BLaER1 treated with 17β-estradiol and CSF1 and Interleukin-3, amounts not matched to agents 10 nM and 100 nM (cell line): Measurements from ENCODE around the gene TMEM80.
"Not testable (repeated sequence)": the region's sequence is repeated elsewhere in the genome, so short reads cannot be mapped to it uniquely, and the experiment has no call there.

Source experiments
- H3K27ac ChIP-seq, 11 experiments: shearing (Covaris generic); formaldehyde crosslinking; 2 replicates each; pipeline ENCODE4 v1.8.1; 2022
- H3K27me3 ChIP-seq, 11 experiments: shearing (Covaris generic); formaldehyde crosslinking; 2 replicates each; pipeline ENCODE4 v1.8.1; 2022
- H3K36me3 ChIP-seq, 11 experiments: shearing (Covaris generic); formaldehyde crosslinking; 2 replicates each; pipeline ENCODE4 v1.8.1; 2022
- H3K4me1 ChIP-seq, 10 experiments: shearing (Covaris generic); formaldehyde crosslinking; 2 replicates each; pipeline ENCODE4 v1.8.1; 2022
- H3K4me2 ChIP-seq, 11 experiments: shearing (Covaris generic); formaldehyde crosslinking; 2 replicates each; pipeline ENCODE4 v1.8.1; 2022
- H3K4me3 ChIP-seq, 10 experiments: shearing (Covaris generic); formaldehyde crosslinking; 2 replicates each; pipeline ENCODE4 v1.8.1; 2022
- H3K9ac ChIP-seq, 11 experiments: shearing (Covaris generic); formaldehyde crosslinking; 2 replicates each; pipeline ENCODE4 v1.8.1; 2022
- H3K9me3 ChIP-seq, 11 experiments: shearing (Covaris generic); formaldehyde crosslinking; replicated peaks in 1 of 11; 2 replicates each; pipeline ENCODE4 v1.8.1; 2022
- H4K20me1 ChIP-seq, 11 experiments: shearing (Covaris generic); formaldehyde crosslinking; 2 replicates each; pipeline ENCODE4 v1.8.1; 2022
- Cebpa-rat ChIP-seq, 11 experiments: shearing (Covaris generic); IDR thresholded peaks; 2 replicates each; pipeline ENCODE4 v1.8.1; 2022

Gene TMEM80

DNA sequence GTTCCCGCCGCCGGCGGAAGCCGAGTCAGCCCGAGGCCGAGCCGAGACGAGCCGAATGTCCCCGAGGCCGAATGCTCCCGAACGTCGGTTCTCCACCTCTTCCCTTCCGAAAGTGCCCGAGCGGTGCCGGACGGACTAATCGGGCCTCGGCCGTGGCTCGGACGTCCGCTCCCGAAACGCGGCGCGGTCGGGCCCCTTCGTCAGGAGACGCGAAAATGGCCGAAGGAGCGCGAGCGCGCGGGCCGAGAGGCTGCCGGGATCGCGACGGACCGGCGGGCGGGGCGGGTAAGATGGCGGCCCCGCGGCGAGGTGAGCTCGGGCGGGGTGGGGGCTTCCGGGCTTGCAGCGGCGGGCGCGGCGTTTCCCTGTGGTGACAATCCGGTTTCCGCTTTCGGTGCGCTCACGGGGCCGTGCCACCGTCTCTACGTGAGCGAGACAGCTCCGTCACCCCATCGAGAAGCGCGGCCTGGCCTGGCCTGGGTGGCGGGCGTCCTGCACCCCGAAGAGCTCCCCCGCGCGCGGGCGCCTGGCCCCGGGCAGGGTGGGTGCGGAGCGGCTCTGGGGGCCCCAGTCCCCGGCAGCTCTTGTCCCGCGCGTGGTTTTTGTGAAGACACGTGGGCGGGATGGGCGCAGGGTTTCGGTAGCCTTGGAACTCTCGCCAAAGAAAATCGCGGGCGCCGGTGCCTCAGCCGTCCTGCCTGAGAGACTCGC, at the start of gene TMEM80:
TMEM80 (plus strand) TSS at position 279 of the 711 bp plus-strand sequence; CDS start at position 291, 12 bp downstream.
- H3K27ac ChIP-seq: peak within 1 kb of the TSS; percentile 97 to 100 (median 100)
- peaks cover 24 to 66% (median 38%) of the 10 kb centered on the region in 11 experiments for H4K20me1 ChIP-seq
- TF ChIP-seq Cebpa-rat (IDR thresholded peaks at IDR 0.05): no peak
- peak within 1 kb of the TSS; percentile 95 to 100 (median 99) for H3K9ac ChIP-seq
- no peaks in the 10 kb centered on the region for H3K27me3 ChIP-seq
- H3K4me2 ChIP-seq: peak within 1 kb of the TSS; percentile 98 to 100 (median 100)
- no peaks in the 10 kb centered on the region for H3K9me3 ChIP-seq
- H3K36me3 ChIP-seq: peaks cover under 1 to 28% (median 10%) of the 10 kb centered on the region in 11 experiments; a peak in 15 of 22 replicates
- peaks cover 75 to 86% (median 82%) of the 10 kb centered on the region in 10 experiments for H3K4me1 ChIP-seq
- peak within 1 kb of the TSS; percentile 70 to 94 (median 88) for H3K4me3 ChIP-seq

DNA sequence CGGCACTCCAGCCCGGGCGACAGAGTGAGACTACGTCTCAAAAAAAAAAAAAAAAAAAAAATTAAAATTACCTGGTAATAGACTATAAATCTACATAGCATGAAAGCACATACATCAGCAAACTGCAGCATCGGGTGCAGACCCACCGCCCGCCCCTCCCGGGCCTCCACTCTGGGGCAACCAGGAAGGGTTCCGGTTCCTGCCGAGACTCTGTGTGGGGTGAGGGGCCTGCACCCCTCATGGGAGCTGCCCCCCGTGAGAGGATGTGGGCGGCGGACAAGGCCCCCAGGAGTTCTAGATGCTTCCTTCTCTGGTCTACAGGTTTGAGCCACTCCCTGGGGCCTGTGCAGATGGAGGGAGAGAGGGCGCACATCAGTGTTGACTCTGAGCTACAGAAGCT, 49.4 kb upstream of the TMEM80 start:
- no peaks in the 10 kb centered on the region for H3K9me3 ChIP-seq
- H4K20me1 ChIP-seq: peaks cover 14 to 70% (median 48%) of the 10 kb centered on the region in 11 experiments
- H3K27me3 ChIP-seq: peaks cover 0 to 9% (median 7%) of the 10 kb centered on the region in 11 experiments; a peak in 19 of 22 replicates
- peak overlapping the region; percentile 47 to 89 (median 67) for H3K4me2 ChIP-seq
- peaks cover 18 to 35% (median 32%) of the 10 kb centered on the region in 10 experiments for H3K4me1 ChIP-seq
- peaks cover 42 to 86% (median 66%) of the 10 kb centered on the region in 11 experiments for H3K36me3 ChIP-seq
- H3K9ac ChIP-seq: peak overlapping the region in 5 of 11 experiments; percentile 25 to 42 (median 33); a peak in 3 of 22 replicates
- H3K4me3 ChIP-seq: no peak overlapping the region
- H3K27ac ChIP-seq: 0 out of 22 replicates have a peak overlapping the region, but pooled peaks of 1 of the 11 experiments have one; percentile 17
- TF ChIP-seq Cebpa-rat (IDR thresholded peaks at IDR 0.05): no peak

DNA sequence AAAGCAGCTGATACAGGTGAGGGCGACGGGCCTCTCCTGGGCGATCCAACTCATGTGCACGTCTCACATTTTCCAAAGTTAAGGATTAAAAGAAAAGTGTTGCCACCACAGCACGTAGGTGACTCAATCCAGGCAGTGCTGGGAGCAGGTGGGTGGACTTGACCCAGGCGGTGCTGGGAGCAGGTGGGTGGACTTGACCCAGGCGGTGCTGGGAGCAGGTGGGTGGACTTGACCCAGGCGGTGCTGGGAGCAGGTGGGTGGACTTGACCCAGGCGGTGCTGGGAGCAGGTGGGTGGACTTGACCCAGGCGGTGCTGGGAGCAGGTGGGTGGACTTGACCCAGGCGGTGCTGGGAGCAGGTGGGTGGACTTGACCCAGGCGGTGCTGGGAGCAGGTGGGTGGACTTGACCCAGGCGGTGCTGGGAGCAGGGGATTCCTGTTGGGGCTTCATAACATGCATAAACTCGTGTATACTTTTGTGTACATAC, 47.9 kb upstream of the TMEM80 start:
- Histone ChIP-seq H3K36me3 (peaks cover 50 to 87% (median 67%) of the 10 kb centered on the region in 11 experiments), H3K4me1 (peaks cover 17 to 24% (median 22%) of the 10 kb centered on the region in 10 experiments), H4K20me1 (peaks cover 0 to 55% (median 33%) of the 10 kb centered on the region in 11 experiments; a peak in 19 of 22 replicates)
- not testable (repeated sequence) for H3K4me2 ChIP-seq, H3K4me3 ChIP-seq, H3K9ac ChIP-seq, H3K27me3 ChIP-seq, H3K27ac ChIP-seq, H3K9me3 ChIP-seq

DNA sequence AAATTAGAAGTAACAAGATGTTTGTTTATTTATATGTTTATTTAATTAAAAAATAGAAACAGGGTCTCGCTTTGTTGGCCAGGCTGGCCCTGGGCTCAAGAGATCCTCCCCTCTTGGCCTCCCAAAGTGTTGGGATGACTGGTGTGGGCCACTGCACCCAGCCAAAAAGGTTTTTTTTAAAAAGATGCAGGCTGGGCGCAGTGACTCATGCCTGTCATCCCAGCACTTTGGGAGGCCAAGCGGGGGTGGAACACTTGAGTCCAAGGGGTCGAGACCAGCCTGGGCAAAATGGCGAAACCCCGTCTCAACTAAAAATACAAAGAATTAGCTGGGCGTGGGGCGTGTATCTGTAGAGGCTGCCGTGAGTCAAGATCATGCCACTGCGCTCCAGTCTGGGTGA, 45.1 kb upstream of the TMEM80 start:
- Histone ChIP-seq H3K4me2 (no peak overlapping the region), H3K27me3 (no peaks in the 10 kb centered on the region), H3K4me1 (peaks cover 14 to 19% (median 17%) of the 10 kb centered on the region in 10 experiments), H3K27ac (no peak overlapping the region), H3K36me3 (peaks cover 60 to 95% (median 77%) of the 10 kb centered on the region in 11 experiments), H4K20me1 (peaks cover 0 to 54% (median 23%) of the 10 kb centered on the region in 11 experiments; a peak in 17 of 22 replicates), H3K4me3 (no peak overlapping the region), H3K9me3 (peaks cover 0 to 5% (median 0%) of the 10 kb centered on the region in 11 experiments; a peak in 1 of 22 replicates), H3K9ac (no peak overlapping the region)
- no peak for TF ChIP-seq Cebpa-rat (IDR thresholded peaks at IDR 0.05)

DNA sequence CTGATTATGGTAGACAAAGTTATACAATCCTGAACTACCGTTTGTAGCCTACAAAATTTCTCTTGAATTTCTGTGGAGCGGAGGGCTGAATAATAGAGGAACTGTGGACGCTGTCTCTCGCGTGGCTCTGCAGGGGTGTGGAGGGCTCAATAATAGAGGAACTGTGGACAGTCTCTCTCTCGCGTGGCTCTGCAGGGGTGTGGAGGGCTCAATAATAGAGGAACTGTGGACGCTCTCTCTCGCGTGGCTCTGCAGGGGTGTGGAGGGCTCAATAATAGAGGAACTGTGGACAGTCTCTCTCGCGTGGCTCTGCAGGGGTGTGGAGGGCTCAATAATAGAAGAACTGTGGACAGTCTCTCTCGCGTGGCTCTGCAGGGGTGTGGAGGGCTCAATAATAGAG, 42.5 kb upstream of the TMEM80 start:
- not testable (repeated sequence) for H3K9ac ChIP-seq, H3K27ac ChIP-seq, H3K9me3 ChIP-seq, H3K27me3 ChIP-seq, H3K4me2 ChIP-seq, H3K4me1 ChIP-seq, H3K4me3 ChIP-seq
- Histone ChIP-seq H3K36me3 (peaks cover 77 to 100% (median 92%) of the 10 kb centered on the region in 11 experiments), H4K20me1 (peaks cover 4 to 56% (median 38%) of the 10 kb centered on the region in 11 experiments; a peak in 21 of 22 replicates)

DNA sequence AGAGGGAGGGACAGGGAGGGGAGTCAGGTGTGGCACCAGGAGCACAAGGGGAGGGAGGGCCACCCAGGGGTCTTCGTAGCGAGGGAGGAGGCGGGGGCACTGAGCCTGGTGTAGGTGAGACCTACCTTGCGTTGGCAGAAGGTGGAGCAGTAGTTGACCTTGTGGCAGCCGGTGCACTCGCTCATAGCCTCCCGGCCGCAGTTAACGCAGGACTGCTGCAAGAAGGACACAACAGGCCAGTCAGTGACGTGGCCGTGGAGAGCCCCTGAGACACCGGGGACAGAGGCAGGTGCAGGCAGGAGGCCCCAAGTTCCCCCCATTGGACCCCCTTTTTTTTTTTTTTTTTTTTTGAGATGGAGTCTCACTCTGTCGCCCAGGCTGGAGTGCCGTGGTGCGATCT, 41.8 kb upstream of the TMEM80 start:
- no peak overlapping the region for H3K27ac ChIP-seq
- TF ChIP-seq Cebpa-rat (IDR thresholded peaks at IDR 0.05): no peak
- peaks cover 83 to 100% (median 94%) of the 10 kb centered on the region in 11 experiments for H3K36me3 ChIP-seq
- no peaks in the 10 kb centered on the region; a peak in 1 of 20 replicates for H3K4me1 ChIP-seq
- H4K20me1 ChIP-seq: peaks cover 4 to 63% (median 45%) of the 10 kb centered on the region in 11 experiments; a peak in 21 of 22 replicates
- H3K9me3 ChIP-seq: peaks cover 0 to 5% (median 0%) of the 10 kb centered on the region in 11 experiments; a peak in 1 of 22 replicates
- no peak overlapping the region for H3K4me2 ChIP-seq
- no peaks in the 10 kb centered on the region for H3K27me3 ChIP-seq
- H3K4me3 ChIP-seq: no peak overlapping the region
- H3K9ac ChIP-seq: no peak overlapping the region

DNA sequence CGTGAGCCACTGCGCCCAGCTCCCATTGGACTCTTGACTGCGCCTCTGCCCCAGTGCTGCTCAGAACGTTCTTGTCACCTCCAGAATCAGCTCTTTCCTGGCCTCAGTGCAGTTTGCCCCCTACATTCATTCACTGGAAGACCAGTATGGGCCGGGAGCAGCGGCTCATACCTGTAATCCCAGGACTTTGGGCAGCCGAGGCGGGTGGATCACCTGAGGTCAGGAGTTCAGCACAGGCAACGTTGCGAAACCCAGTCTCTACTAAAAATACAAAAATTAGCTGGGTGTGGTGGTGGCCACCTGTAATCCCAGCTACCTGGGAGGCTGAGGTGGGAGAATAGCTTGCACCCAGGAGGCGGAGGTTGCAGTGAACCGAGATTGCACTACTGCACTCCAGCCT, 41.2 kb upstream of the TMEM80 start:
- not testable (repeated sequence) for H3K4me3 ChIP-seq, H3K27me3 ChIP-seq, H3K9me3 ChIP-seq, H3K4me1 ChIP-seq, H3K27ac ChIP-seq, H3K4me2 ChIP-seq, H3K9ac ChIP-seq
- Histone ChIP-seq H4K20me1 (peaks cover 6 to 69% (median 51%) of the 10 kb centered on the region in 11 experiments; a peak in 21 of 22 replicates), H3K36me3 (peaks cover 83 to 100% (median 94%) of the 10 kb centered on the region in 11 experiments)

DNA sequence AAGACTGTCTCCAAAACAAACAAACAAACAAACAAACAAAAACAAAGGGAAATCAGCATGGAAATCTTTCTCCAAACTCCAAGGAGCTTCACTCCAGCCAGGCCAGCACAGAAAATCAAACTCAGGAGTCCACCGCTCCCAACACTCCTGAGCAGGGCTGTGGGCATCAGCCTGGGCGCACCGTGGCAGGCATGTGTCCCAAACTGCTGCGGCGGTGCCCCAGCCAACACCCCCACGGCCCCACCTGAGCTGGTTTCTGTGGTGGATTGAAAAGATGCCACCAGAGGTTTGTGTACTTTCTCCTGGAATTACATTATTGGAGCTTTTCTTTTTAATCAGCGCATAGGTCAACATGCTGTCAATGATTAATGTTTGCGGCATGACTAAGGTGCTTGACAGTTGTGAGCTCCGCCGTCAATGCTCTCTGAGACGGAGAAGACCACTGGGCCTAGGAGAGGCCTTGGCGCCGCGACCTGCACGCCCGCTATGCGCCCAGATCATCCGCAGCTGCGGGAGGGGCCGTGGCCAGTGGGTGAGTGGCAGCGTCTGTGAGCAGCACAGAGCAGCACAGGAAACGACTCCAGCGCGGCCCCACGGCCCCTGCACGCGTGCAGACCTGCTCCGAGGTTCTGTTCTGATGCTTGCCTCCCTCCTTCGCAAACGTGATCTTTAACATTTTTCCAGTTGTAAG, 40.4 kb upstream of the TMEM80 start:
- Histone ChIP-seq H3K27me3 (no peaks in the 10 kb centered on the region; a peak in 1 of 22 replicates), H4K20me1 (peaks cover 14 to 76% (median 59%) of the 10 kb centered on the region in 11 experiments; a peak in 21 of 22 replicates), H3K4me3 (no peak overlapping the region), H3K27ac (no peak overlapping the region), H3K4me1 (peaks cover 2 to 11% (median 8%) of the 10 kb centered on the region in 10 experiments), H3K9ac (no peak overlapping the region), H3K4me2 (no peak overlapping the region), H3K9me3 (peaks cover 0 to 5% (median 0%) of the 10 kb centered on the region in 11 experiments; a peak in 1 of 22 replicates), H3K36me3 (peaks cover 83 to 100% (median 93%) of the 10 kb centered on the region in 11 experiments)
- no peak for TF ChIP-seq Cebpa-rat (IDR thresholded peaks at IDR 0.05)

DNA sequence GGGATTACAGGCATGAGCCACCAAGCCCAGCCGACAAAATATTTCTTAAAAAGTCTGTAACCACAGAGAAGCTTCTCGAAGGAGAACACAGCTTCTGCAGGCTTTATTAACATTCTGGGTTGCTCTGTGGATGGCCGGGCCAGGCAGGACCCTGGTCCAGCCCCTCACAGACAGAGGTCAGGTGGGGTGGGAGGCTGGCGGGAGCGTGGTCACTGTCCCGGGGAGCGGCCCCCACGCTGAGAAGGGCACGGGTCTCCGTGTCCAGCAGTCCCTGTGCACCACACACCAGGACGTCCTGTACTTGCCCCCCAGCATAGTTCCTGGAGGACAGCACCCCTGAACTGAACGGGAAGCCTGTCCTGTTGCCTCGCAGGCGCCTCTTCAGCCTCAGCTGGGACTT, 39.2 kb upstream of the TMEM80 start:
- H3K4me1 ChIP-seq: peaks cover 14 to 23% (median 20%) of the 10 kb centered on the region in 10 experiments
- no peak overlapping the region for H3K4me2 ChIP-seq
- H3K9me3 ChIP-seq: peaks cover 0 to 5% (median 0%) of the 10 kb centered on the region in 11 experiments; a peak in 1 of 22 replicates
- no peak for TF ChIP-seq Cebpa-rat (IDR thresholded peaks at IDR 0.05)
- no peak overlapping the region for H3K4me3 ChIP-seq
- peaks cover 82 to 100% (median 88%) of the 10 kb centered on the region in 11 experiments for H3K36me3 ChIP-seq
- no peaks in the 10 kb centered on the region; a peak in 1 of 22 replicates for H3K27me3 ChIP-seq
- peaks cover 26 to 87% (median 71%) of the 10 kb centered on the region in 11 experiments; a peak in 21 of 22 replicates for H4K20me1 ChIP-seq
- no peak overlapping the region for H3K27ac ChIP-seq
- no peak overlapping the region for H3K9ac ChIP-seq
